Fibroblast of villous mesenchyme (primary cell): ENCODE data around the gene PDGFRB. TPM values are rescaled to one million over a fixed set of nuclear protein-coding genes. Genes with fewer than 3 reads are reported as not detected.

Experiments used
- DNase-seq: peaks from one replicate; pipeline ENCODE4 v3.0.0-alpha.2; 2010; ENCODE audit warnings: low read depth
- H3K4me3 ChIP-seq: 2 replicates; pipeline ENCODE4 v1.5.1; 2011; ENCODE audit warnings: low read depth, mild to moderate bottlenecking, low read length
- CTCF ChIP-seq: IDR thresholded peaks from 2 replicates; pipeline ENCODE4 v1.5.1; 2012; ENCODE audit warnings: low read depth, mild to moderate bottlenecking, low read length; ENCODE audit not compliant: insufficient read depth
- total RNA-seq: library from RNA; depleted of rRNA; stranded (reverse); fragments of >200 nt; gene quantifications from 2 replicates; pipeline ENCODE4 v1.2.3, GENCODE V29; 2012

Gene PDGFRB
- total RNA-seq, 1 donor, result 341 TPM

GRCh38 chr5:150172556-150172955, 16.9 kb upstream of the PDGFRB start:
- no peak overlapping the region for H3K4me3 ChIP-seq
- DNase-seq, result no peak
- no peak for TF ChIP-seq CTCF

- no peak for TF ChIP-seq CTCF
- no peak overlapping the region for H3K4me3 ChIP-seq
- DNase-seq, result peak; percentile 94
Observed at GRCh38 chr5:150172145-150172544, 16.5 kb upstream of the PDGFRB start.

GRCh38 chr5:150168864-150169263, 13.2 kb upstream of the PDGFRB start:
- DNase-seq, result no peak
- no peak overlapping the region for H3K4me3 ChIP-seq
- no peak for TF ChIP-seq CTCF

DNA sequence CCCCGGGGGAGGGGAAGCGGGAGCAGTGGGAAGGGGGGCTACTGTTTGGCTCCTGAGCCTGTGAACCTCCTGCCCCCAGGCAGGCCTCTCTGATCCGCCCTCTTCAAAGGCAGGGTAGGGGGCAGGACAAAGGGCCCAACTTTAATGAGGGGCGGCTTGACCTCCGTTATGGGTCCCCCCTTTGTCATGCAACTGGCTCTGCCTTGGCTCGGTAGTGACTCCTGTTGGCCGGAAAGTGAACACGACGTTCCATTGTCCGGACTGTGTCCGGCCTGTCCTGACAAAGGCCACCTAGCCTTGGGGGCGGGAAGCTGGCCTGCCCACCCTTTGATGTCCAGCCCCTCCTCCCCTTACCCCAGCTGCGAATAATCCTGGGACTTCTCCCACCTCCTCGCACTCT, 12.3 kb upstream of the PDGFRB start:
- no peak overlapping the region for H3K4me3 ChIP-seq
- peak; percentile 11 for TF ChIP-seq CTCF
- no peak for DNase-seq

DNA sequence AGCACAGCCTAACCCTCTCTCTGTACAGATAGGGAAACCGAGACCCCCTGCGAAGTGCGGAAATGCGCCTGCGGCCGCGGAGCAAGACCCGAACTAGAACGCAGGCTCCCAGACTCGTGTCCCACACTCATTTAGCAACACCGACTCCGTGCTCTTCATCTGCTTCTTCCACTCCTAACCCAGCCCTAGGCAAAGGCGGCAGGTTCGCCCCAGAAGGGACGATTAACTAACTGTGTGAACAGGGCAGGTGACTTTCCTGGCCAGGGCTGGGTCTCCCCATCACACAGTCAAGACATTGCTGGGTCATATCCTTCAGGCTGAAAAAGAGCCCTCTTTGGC, 11.8 kb upstream of the PDGFRB start:
- no peak for TF ChIP-seq CTCF
- no peak for DNase-seq
- no peak overlapping the region for H3K4me3 ChIP-seq

GRCh38 chr5:150166650-150167511, 11.2 kb upstream of the PDGFRB start, which contains the start of gene CDX1:
Gene CDX1 (plus strand): TSS chr5:150166778. CDS start chr5:150166877, 99 bp downstream.
- no peak for TF ChIP-seq CTCF
- DNase-seq, result no peak

More at GRCh38 chr5:150166650-150167511, 11.2 kb upstream of the PDGFRB start, which contains the start of gene CDX1:
- no peak within 1 kb of the TSS for H3K4me3 ChIP-seq
